Stimulated activated CD4-positive, alpha-beta T cell treated with anti-CD3 and anti-CD28 coated beads, Interleukin-4, amount 100 ng/mL, for 4 hours (primary cell): ENCODE data around the gene SLC16A8.
"Not testable (repeated sequence)": the region's sequence is repeated elsewhere in the genome, so short reads cannot be mapped to it uniquely, and the experiment has no call there.

Source experiments
- DNase-seq, 2 experiments: peaks; one replicate each; pipeline ENCODE4 v3.0.0-alpha.2; 2020

Gene SLC16A8

GRCh38 chr22:38085501-38085900 lies 1.5 kb upstream of the SLC16A8 start:
- no peak for DNase-seq

- no peak for DNase-seq
Measured at GRCh38 chr22:38085056-38085455, 1.1 kb upstream of the SLC16A8 start.

GRCh38 chr22:38082986-38083710 lies 836 bp downstream of the SLC16A8 start:
- no peak for DNase-seq

- DNase-seq, result no peak
Measured at GRCh38 chr22:38081941-38082828, 1.8 kb downstream of the SLC16A8 start.

- no peak for DNase-seq
Measured at GRCh38 chr22:38081636-38081940, 2.4 kb downstream of the SLC16A8 start.

- no peak for DNase-seq
Measured at GRCh38 chr22:38080850-38081635, 2.9 kb downstream of the SLC16A8 start.

- no peak for DNase-seq
Measured at GRCh38 chr22:38080474-38080849, 3.5 kb downstream of the SLC16A8 start.

- DNase-seq, result no peak
Measured at GRCh38 chr22:38079804-38080203, 4.2 kb downstream of the SLC16A8 start.

GRCh38 chr22:38079208-38079607 lies 4.8 kb downstream of the SLC16A8 start:
- not testable (repeated sequence) for DNase-seq

- no peak for DNase-seq
Measured at GRCh38 chr22:38078046-38078840, 5.7 kb downstream of the SLC16A8 start.

GRCh38 chr22:38077595-38077994 lies 6.4 kb downstream of the SLC16A8 start:
- no peak for DNase-seq

GRCh38 chr22:38077096-38077495 lies 6.9 kb downstream of the SLC16A8 start:
- no peak for DNase-seq

GRCh38 chr22:38075961-38076360 lies 8.0 kb downstream of the SLC16A8 start:
- DNase-seq, result no peak

GRCh38 chr22:38075105-38075825 lies 8.7 kb downstream of the SLC16A8 start:
- DNase-seq, result no peak

GRCh38 chr22:38074181-38075104 lies 9.5 kb downstream of the SLC16A8 start:
- no peak for DNase-seq

- DNase-seq, result no peak
Measured at GRCh38 chr22:38073150-38074130, 10.5 kb downstream of the SLC16A8 start.

- no peak for DNase-seq
Measured at GRCh38 chr22:38072322-38073149, 11.4 kb downstream of the SLC16A8 start.
